ENCODE results near the gene KLHDC4.
"Not testable (repeated sequence)": the region's sequence is repeated elsewhere in the genome, so short reads cannot be mapped to it uniquely, and the experiment has no call there.

The KLHDC4 gene

GRCh38 chr16:87787451-87788091, 21.8 kb upstream of the KLHDC4 start:
- DNase-seq, result not testable (repeated sequence)

DNA sequence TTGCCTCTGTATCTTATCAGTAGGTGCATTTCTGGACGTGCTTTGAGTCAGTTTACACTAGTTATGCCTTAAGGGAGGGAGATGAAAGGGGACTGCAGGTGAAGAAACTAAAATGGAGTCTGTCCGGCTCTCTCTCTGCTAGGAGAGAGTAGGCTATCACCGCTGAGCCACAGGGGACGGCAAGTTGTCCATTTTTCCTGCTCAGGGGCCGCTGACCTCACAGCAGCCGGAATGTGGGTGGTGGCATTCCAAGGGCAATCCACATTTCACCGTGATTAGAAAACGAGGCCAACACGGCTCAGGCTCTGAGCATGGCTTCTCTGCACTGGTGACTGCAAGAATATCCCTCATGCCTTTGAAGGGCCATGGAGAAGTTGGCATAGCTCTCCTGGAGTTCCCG, 19.0 kb upstream of the KLHDC4 start:
- no peak for DNase-seq

GRCh38 chr16:87782033-87782432, 16.2 kb upstream of the KLHDC4 start:
- no peak for DNase-seq

GRCh38 chr16:87780385-87780989, 14.7 kb upstream of the KLHDC4 start:
- DNase-seq, result peak; percentile 77

- peak; percentile 98 for DNase-seq
Measured at GRCh38 chr16:87778830-87779579, 13.2 kb upstream of the KLHDC4 start.

GRCh38 chr16:87778476-87778829, 12.7 kb upstream of the KLHDC4 start:
- no peak for DNase-seq

GRCh38 chr16:87773836-87774235, 8.1 kb upstream of the KLHDC4 start:
- not testable (repeated sequence) for DNase-seq

- DNase-seq, result not testable (repeated sequence)
Measured at GRCh38 chr16:87767456-87767855, 1.7 kb upstream of the KLHDC4 start.

DNA sequence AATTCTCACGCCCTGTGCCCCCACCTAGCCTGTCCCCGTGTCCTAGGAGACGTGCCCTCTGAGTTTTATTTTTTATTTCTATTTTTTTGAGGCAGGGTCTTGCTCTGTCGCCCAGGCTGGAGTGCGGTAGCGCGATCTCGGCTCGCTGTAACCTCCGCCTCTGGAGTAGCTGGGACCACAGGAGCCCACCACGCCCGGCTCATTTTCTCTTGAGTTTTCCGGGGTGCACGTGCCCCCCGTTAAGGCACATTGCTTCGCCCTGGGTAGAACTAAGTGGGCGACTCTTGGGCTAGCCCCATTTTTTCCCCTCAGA, 655 bp upstream of the KLHDC4 start:
- DNase-seq, result no peak

- DNase-seq, result peak; percentile 67
Measured at GRCh38 chr16:87765473-87765775, 362 bp downstream of the KLHDC4 start.

DNA sequence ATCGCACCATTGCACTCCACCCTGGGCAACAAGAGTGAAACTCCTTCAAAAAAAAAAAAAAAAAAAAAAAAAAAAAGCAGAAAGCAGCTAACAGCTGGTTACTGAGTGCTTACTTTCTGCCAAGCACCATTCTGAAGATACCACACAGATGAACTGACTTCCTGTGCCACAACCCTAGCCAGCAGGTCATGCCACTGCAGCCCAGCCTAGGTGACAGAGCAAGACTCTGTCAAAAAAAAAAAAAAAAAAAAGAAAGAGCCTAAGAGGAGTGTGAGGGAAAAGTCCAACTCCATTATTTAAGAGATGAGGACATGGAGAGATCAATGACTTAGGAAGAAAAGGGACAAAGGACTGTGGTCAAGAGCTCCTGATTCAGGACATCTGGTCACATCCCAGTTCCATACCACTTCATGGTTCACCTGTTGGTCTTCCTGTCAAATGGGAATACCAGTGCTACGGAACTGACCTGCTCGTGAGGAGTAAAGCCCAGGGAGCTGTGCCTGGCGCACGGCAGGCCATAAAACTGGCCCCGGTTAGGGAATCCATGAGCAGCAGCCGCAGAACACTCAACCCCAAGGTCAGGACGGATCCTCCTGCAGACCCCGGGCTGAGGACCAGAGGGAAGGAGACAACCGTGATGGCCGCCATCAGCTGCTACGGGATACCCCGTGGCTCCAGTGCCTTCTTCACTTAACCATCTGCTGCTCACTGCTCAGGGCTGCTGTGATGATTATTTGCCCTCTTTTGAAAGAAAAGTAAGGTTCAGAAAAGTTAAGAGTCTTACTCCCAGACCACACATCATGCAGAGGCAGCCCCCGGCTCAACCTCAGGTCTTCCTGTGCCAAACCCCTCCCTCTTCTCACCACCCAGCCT, 950 bp downstream of the KLHDC4 start:
- peak; percentile 59 for DNase-seq

- no peak for DNase-seq
Measured at GRCh38 chr16:87762620-87763019, 3.2 kb downstream of the KLHDC4 start.

DNA sequence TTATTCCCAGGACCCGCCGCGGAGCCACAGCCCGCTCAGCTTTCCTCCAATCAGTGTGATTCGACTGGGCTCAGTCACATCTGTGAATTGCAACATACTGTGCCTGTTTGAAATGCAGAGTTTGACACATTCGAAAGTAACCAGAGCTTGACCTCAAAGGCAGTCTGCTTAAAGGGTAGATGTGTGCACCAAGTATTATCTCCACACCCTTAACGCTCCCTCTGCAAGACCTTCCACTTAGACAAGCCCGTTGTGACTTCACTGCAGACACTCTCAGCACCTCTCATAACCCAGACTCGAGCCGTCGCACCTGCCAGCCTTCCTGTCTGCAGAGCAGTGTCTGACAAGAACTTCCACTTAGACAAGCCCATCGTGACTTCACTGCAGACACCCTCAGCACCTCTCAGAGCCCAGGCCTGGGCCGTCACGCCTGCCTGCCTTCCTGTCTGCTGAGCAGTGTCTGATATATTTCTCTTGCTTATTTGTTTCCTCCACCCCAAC, 3.7 kb downstream of the KLHDC4 start:
- peak; percentile 60 for DNase-seq

DNA sequence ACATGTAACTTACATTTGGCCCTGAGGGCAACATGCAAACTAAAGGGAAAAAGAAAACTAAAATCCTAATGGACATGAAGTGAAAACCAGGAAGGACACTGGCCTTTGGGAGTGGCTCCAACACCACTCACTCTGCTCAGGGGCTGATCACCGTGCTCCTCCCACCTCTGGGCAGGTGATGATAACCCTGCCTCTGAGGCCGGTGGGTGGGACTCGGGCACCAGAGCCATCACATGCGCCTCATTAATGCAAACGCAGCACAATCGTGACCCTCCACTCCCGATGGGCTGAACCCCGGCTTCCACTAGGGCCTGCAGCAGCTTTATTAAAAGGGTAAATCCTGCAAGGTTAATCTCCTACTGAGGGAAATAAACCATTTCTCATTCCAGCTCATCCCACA, 4.7 kb downstream of the KLHDC4 start:
- no peak for DNase-seq

DNA sequence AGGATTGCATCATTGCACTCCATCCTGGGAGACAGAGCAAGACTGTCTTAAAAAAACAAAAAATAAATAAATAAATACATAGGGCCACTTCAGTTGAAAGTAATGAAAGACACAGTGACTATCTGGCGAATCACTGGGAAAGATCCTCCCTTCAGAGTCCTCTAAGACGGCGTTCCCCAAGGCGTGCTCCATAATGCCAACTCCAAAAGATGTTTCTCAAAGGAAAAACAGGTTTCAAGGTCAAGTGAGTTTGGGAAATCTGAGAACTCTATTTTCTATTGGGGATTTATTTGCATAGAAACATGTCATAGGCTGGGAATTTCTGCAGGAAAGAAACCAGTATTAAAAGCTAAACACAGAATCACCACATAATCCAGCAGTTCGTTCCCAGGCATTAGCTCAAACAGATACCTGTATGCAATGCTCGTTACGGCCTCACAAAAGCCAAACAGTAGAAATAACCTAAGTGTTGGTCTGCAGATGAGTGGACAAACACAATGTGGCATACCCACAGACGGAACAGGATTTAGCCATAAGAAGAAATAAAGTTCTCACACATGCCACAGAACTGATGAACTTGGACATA, 7.9 kb downstream of the KLHDC4 start:
- no peak for DNase-seq

DNA sequence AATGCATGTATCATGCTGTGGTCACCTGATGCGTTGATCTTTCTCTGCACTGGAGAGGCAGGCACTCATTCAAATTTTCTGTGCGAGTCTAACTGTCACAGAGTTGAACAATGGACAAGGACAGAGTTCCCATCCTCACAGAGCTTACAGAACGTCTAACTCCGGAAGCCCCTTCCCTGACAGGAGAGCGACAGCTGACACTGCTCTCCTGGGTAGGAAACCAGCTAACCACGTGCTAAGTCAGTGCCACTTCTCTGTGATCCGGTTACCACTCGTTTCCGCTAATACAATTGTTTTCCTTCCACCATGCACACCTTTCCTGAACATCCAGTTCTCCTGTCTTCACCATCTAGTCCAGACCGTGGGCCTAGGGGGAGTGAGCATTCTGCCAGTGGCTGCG, 11.3 kb downstream of the KLHDC4 start:
- DNase-seq, result no peak

DNA sequence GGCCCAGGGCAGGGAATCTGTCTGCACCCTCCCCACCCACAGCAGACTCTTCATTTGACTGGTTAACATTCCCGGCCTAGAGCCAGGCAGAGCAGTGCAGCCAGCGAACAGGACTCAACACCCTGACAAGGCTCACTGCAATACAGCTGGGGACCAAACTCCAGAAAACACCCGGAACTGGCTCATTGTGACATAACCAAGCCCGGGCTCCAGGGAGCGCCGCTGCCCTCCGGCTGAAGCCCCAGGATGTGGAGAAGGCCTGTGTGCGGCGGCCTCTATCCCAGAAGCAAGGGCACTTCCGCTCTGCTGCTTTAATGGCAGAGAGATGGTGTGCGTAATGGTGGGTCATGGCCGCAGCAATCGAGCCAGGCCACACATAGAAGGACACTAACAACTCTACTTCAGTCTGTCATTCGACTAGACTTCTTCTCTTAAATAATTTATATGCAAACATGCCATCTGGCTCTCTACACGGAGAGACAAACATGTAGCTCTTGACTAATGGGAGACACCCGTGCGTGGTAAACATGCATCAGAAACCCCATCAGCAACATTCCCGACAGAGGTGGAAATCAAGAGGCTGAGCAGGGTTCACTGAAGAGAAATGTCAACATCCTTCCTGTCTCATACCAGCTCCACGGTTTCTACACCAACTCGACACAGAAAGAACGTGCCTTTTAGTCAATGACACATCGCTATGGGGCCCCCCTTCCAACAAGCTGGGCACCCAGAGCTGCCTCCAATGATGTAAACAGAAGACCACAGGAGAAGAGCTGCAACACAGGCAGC, 18.0 kb downstream of the KLHDC4 start:
- no peak for DNase-seq

DNA sequence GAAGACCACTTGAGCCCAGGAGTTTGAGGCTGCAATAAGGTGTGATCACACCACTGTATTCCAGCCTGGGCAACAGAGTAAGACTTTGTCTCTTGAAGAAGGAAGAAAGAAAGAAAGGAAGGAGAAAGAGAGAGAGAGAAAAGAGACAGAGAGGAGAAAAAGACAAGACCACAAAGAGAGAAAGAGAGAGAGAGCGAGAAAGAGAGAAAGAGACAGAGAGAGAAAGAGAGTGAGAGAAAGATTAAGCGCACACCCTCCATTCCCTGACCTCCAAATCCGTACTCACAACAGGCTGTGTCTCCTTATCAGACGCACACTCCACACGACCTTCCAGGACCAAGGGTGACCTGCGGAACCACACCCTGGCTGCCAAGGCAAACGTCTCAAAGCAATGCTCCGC, 19.6 kb downstream of the KLHDC4 start:
- no peak for DNase-seq

DNA sequence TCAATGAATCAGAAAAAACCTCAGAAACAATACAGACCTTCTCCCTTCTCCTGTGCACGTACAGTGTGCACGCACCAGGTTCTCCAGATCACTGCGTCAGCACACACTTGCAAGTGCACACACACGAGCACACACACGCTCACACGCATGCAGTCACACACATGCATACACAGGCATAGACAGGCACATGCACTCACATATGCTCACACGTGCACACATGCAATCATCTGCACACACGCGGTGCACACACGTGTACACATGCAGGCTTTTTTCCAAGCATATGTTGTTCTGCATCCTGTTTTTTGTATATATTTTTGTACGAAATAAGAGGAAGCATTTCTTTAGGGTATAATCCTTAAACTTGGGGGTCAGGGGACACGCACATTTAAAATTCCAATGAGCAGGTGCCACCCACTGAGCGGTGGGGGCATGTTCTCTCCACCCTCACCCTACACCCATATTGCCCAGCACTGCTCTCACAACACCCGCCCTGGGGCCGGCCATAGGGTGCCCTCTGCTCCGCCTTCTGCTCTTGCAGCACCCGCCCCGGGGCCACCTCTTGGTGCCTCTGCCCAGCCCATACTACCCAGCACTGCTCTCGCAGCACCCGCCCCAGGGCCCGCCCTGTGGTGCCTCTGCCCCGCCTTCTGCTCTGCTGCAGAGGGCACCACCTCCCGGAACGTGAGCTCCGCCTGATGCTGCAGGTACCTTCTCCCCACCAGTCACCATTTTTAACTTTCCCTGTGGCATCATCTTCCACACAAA, 20.9 kb downstream of the KLHDC4 start:
- no peak for DNase-seq

DNA sequence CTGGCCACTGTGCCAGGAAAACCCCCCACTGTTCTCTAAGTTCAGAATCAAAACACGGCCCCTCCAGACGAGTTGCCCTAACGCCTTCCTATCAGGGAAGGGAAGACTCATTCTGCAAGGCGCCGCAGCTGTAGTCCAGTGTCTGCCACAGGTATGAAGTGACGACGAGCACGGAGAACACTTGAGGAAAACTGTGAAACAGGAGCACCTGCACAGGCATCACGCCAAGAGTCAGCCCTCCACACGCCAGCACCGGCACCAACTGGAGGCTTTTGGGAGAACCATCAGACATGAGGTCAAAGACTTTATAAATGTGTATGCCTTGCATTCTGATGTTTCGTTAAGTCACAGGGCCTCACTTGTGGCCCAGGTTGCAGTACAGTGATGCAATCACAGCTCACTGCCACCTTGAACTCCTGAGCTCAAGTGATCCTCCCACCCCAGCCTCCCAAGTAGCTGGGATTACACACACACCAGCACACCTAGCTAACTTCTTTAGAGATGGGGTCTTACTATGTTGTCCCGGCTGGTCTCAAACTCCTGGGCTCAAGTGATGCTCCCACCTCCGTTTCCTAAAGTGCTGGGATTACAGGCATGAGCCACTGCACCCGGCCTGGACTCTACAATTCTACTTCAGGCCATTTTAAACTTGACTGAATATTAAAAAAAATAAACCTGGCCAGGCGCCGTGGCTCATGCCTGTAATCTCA, 22.9 kb downstream of the KLHDC4 start:
- no peak for DNase-seq

Data from activated CD8-positive, alpha-beta memory T cell treated with anti-CD3 and anti-CD28 coated beads, Interleukin-2, amount 50 U/mL, for 48 hours (primary cell).